HEK293T (cell line): ENCODE data around the gene ZKSCAN8.

Experiments
- CTCF ChIA-PET: fragments of 350-600 bp; formaldehyde crosslinking; extraction: SDS; loops from one replicate; lab custom pipeline; 2021; ENCODE audit warnings: antibody characterized with exemption, inconsistent platforms; lab: Yijun Ruan, JAX
- POLR2A ChIA-PET: fragments of 350-600 bp; formaldehyde crosslinking; extraction: SDS; loops from one replicate; lab custom pipeline; 2020; ENCODE audit warnings: antibody characterized with exemption, inconsistent platforms; lab: Yijun Ruan, JAX
- DNase-seq: peaks from one replicate; pipeline ENCODE4 v3.0.0; 2012; ENCODE audit warnings: mixed read lengths; ENCODE audit errors: extremely low spot score
- ARNT ChIP-seq: fragments of 450-650 bp; IDR thresholded peaks from 2 replicates; pipeline ENCODE4 v1.6.1; 2017; ENCODE audit warnings: mild to moderate bottlenecking
- BHLHE40 ChIP-seq: fragments of 450-650 bp; IDR thresholded peaks from 2 replicates; pipeline ENCODE4 v1.6.1; 2016; ENCODE audit warnings: mild to moderate bottlenecking, moderate library complexity, borderline replicate concordance
- CTBP1 ChIP-seq: fragments of 450-650 bp; IDR thresholded peaks from 2 replicates; pipeline ENCODE4 v1.6.1; 2016; ENCODE audit warnings: borderline replicate concordance
- ELF4 ChIP-seq: fragments of 450-650 bp; IDR thresholded peaks from 2 replicates; pipeline ENCODE4 v1.6.1; 2017; ENCODE audit warnings: antibody characterized with exemption
- FOXA1 ChIP-seq: fragments of 450-650 bp; IDR thresholded peaks from 2 replicates; pipeline ENCODE4 v1.6.1; 2016; ENCODE audit warnings: mild to moderate bottlenecking
- FOXK2 ChIP-seq: fragments of 450-650 bp; IDR thresholded peaks from 2 replicates; pipeline ENCODE4 v1.6.1; 2016; ENCODE audit warnings: mild to moderate bottlenecking
- FOXM1 ChIP-seq: fragments of 450-650 bp; IDR thresholded peaks from 2 replicates; pipeline ENCODE4 v1.6.1; 2017; ENCODE audit warnings: mild to moderate bottlenecking, borderline replicate concordance
- HDGF ChIP-seq: fragments of 450-650 bp; IDR thresholded peaks from 2 replicates; pipeline ENCODE4 v1.6.1; 2017; ENCODE audit warnings: antibody characterized with exemption, borderline replicate concordance
- L3MBTL2 ChIP-seq: fragments of 450-650 bp; conservative IDR thresholded peaks from 2 replicates; pipeline ENCODE4 v1.6.1; 2016; ENCODE audit warnings: mild to moderate bottlenecking
- LEF1 ChIP-seq: fragments of 450-650 bp; IDR thresholded peaks from 2 replicates; pipeline ENCODE4 v1.6.1; 2017; ENCODE audit warnings: mild to moderate bottlenecking, borderline replicate concordance
- NFRKB ChIP-seq: fragments of 450-650 bp; IDR thresholded peaks from 2 replicates; pipeline ENCODE4 v1.6.1; 2016; ENCODE audit warnings: mild to moderate bottlenecking, moderate library complexity
- SP1 ChIP-seq: fragments of 450-650 bp; IDR thresholded peaks from 2 replicates; pipeline ENCODE4 v1.6.1; 2017
- SUZ12 ChIP-seq: fragments of 450-650 bp; IDR thresholded peaks from 2 replicates; pipeline ENCODE4 v1.6.1; 2016; ENCODE audit warnings: mild to moderate bottlenecking
- TARDBP ChIP-seq: fragments of 450-650 bp; IDR thresholded peaks from 2 replicates; pipeline ENCODE4 v1.6.1; 2016
- ZNF384 ChIP-seq: fragments of 450-650 bp; IDR thresholded peaks from 2 replicates; pipeline ENCODE4 v1.6.1; 2016
- TF ChIP-seq, protein P1 (sequence below): fragments of 450-650 bp; IDR thresholded peaks from 2 replicates; pipeline ENCODE4 v1.6.1; 2016

Gene ZKSCAN8

GRCh38 chr6:28167068-28167467 is 25.4 kb downstream of the ZKSCAN8 start:
- DNase-seq = no peak
- TF ChIP-seq SP1 = no peak
- no peak for TF ChIP-seq TARDBP
- TF ChIP-seq FOXK2 = no peak
- TF ChIP-seq ARNT = no peak
- TF ChIP-seq BHLHE40 = no peak
- TF ChIP-seq FOXA1 = no peak
- TF ChIP-seq HDGF = no peak
- TF ChIP-seq CTBP1 = no peak
- no peak for TF ChIP-seq LEF1
- TF ChIP-seq SUZ12 = no peak
- TF ChIP-seq L3MBTL2 = no peak
- no peak for TF ChIP-seq ELF4
- no peak for TF ChIP-seq FOXM1
- TF ChIP-seq NFRKB = no peak
- TF ChIP-seq ZNF384 = no peak
- CTCF ChIA-PET = no interaction called here
- POLR2A ChIA-PET = no interaction called here

- CTCF ChIA-PET = no interaction called here
- TF ChIP-seq FOXK2 = no peak
- TF ChIP-seq BHLHE40 = no peak
- TF ChIP-seq HDGF = no peak
- no peak for TF ChIP-seq TARDBP
- TF ChIP-seq SP1 = no peak
- no peak for TF ChIP-seq ARNT
- no peak for TF ChIP-seq CTBP1
- TF ChIP-seq NFRKB = no peak
- no peak for TF ChIP-seq SUZ12
- POLR2A ChIA-PET = no interaction called here
- DNase-seq = no peak
Observed at GRCh38 chr6:28167926-28168325, 26.2 kb downstream of the ZKSCAN8 start.

- DNase-seq = no peak
- ChIA-PET POLR2A (interaction anchor here (2.9 kb wide), 1 partner anchor 10 kb away, joined by 15 read pairs; no protein-coding TSS in a partner anchor), CTCF (no interaction called here)
- no peak for TF ChIP-seq SP1
- TF ChIP-seq ARNT = no peak
- TF ChIP-seq FOXK2 = no peak
- no peak for TF ChIP-seq TARDBP
- TF ChIP-seq ELF4 = no peak
- TF ChIP-seq SUZ12 = no peak
- no peak for TF ChIP-seq NFRKB
- no peak for TF ChIP-seq FOXM1
- no peak for TF ChIP-seq FOXA1
- no peak for TF ChIP-seq L3MBTL2
- TF ChIP-seq, protein P1, sequence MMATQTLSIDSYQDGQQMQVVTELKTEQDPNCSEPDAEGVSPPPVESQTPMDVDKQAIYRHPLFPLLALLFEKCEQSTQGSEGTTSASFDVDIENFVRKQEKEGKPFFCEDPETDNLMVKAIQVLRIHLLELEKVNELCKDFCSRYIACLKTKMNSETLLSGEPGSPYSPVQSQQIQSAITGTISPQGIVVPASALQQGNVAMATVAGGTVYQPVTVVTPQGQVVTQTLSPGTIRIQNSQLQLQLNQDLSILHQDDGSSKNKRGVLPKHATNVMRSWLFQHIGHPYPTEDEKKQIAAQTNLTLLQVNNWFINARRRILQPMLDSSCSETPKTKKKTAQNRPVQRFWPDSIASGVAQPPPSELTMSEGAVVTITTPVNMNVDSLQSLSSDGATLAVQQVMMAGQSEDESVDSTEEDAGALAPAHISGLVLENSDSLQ = no peak
- no peak for TF ChIP-seq CTBP1
- no peak for TF ChIP-seq LEF1
- TF ChIP-seq BHLHE40 = no peak
Observed at GRCh38 chr6:28171271-28171670, 29.6 kb downstream of the ZKSCAN8 start.

GRCh38 chr6:28172006-28172405 is 30.3 kb downstream of the ZKSCAN8 start:
- CTCF ChIA-PET = no interaction called here
- no peak for TF ChIP-seq BHLHE40
- no peak for TF ChIP-seq HDGF
- TF ChIP-seq NFRKB = no peak
- TF ChIP-seq L3MBTL2 = no peak
- TF ChIP-seq ELF4 = no peak
- TF ChIP-seq LEF1 = no peak
- no peak for TF ChIP-seq ZNF384
- no peak for TF ChIP-seq TARDBP
- no peak for TF ChIP-seq FOXA1
- no peak for TF ChIP-seq SUZ12
- no peak for TF ChIP-seq SP1
- no peak for TF ChIP-seq CTBP1
- TF ChIP-seq, protein P1 = no peak
- TF ChIP-seq ARNT = no peak
- POLR2A ChIA-PET = interaction anchor here (2.9 kb wide), 1 partner anchor 11 kb away, joined by 15 read pairs; no protein-coding TSS in a partner anchor
- DNase-seq = no peak

- no peak for DNase-seq
- POLR2A ChIA-PET = interaction anchor here (2.2 kb wide), 1 partner anchor 14 kb away, joined by 7 read pairs; no protein-coding TSS in a partner anchor
- TF ChIP-seq FOXA1 = no peak
- no peak for TF ChIP-seq FOXK2
- TF ChIP-seq CTBP1 = no peak
- no peak for TF ChIP-seq HDGF
- no peak for TF ChIP-seq BHLHE40
- no peak for TF ChIP-seq L3MBTL2
- TF ChIP-seq NFRKB = no peak
- no peak for TF ChIP-seq ZNF384
- CTCF ChIA-PET = no interaction called here
Observed at GRCh38 chr6:28176373-28176772, 34.7 kb downstream of the ZKSCAN8 start.

DNA sequence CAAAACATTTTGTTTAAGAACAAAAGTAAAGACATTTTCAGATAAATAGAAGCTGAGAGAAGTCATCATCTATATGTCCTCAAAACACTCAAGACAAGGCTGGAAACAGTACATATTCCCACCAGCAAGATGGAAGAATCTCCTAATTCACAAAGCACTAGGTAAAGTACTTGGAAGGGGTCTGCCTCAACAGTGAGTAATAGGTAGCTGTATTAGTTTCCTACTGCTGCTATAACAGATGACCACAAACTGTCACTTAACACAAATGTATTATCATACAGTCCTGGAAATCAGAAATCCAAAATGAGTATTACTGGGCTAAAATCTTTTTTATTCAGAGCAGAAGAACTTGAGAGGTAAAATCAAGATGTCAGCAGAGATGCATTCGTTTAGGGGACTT is 40.6 kb downstream of the ZKSCAN8 start:
- TF ChIP-seq FOXM1 (no peak), BHLHE40 (no peak), SP1 (no peak), ARNT (no peak), SUZ12 (no peak), TARDBP (no peak), L3MBTL2 (no peak), NFRKB (no peak), FOXA1 (no peak), CTBP1 (no peak), HDGF (no peak), FOXK2 (no peak), LEF1 (no peak), ELF4 (no peak), ZNF384 (no peak)
- TF ChIP-seq, protein P1 = no peak
- DNase-seq = no peak
- CTCF ChIA-PET = no interaction called here
- POLR2A ChIA-PET = no interaction called here
